Natural killer cell (primary cell): ENCODE results near the gene TMEM39B. TPM values are rescaled to one million over a fixed set of nuclear protein-coding genes. Genes with fewer than 3 reads are reported as not detected.
A peak's percentile ranks its signal among the peaks of the same experiment; 100 is the strongest.
"Not testable (repeated sequence)": the region's sequence is repeated elsewhere in the genome, so short reads cannot be mapped to it uniquely, and the experiment has no call there.

ENCODE experiments used
- ATAC-seq, 3 donors: fragments of 150-1000 bp in 2 of 3; fragments of 200-7000 bp in 1 of 3; cut with Tn5 transposase; 1 replicate in 1 of 3; 2 replicates in 2 of 3; pipeline ENCODE4 v1.10.0; 2021; ENCODE audit warnings: mild to moderate bottlenecking in 2 of 3, moderate library complexity in 2 of 3
- DNase-seq, 2 donors: peaks; one replicate each; pipeline versions ENCODE4 v3.0.0 to v3.0.0-alpha.2; 2013 to 2021; ENCODE audit warnings: mixed read lengths in 1 of 2
- H3K27ac ChIP-seq: one replicate; pipeline ENCODE4 v1.5.1; 2013; ENCODE audit warnings: mild to moderate bottlenecking, low read length
- H3K27me3 ChIP-seq: one replicate; pipeline ENCODE4 v1.6.1; 2013; ENCODE audit warnings: low read length; ENCODE audit not compliant: control insufficient read depth, insufficient read depth
- H3K36me3 ChIP-seq: one replicate; pipeline ENCODE4 v1.6.1; 2013; ENCODE audit warnings: low read length; ENCODE audit not compliant: control insufficient read depth, insufficient read depth
- H3K4me1 ChIP-seq: one replicate; pipeline ENCODE4 v1.6.1; 2013; ENCODE audit warnings: low read length; ENCODE audit not compliant: control insufficient read depth, insufficient read depth
- H3K4me3 ChIP-seq: one replicate; pipeline ENCODE4 v1.5.1; 2013; ENCODE audit warnings: low read length
- H3K9me3 ChIP-seq: one replicate; pipeline ENCODE4 v1.6.1; 2013; ENCODE audit warnings: low read length; ENCODE audit not compliant: control insufficient read depth, insufficient read depth
- H3K27ac Mint-ChIP-seq, 2 donors: one replicate each; pipeline ENCODE4 v1.8.0; 2022; ENCODE audit warnings: mild to moderate bottlenecking in 2 of 2, mixed read lengths in 2 of 2, moderate library complexity in 1 of 2
- H3K27me3 Mint-ChIP-seq, 2 donors: one replicate each; pipeline ENCODE4 v1.8.0; 2022; ENCODE audit warnings: low read depth in 2 of 2, mixed read lengths in 2 of 2
- H3K36me3 Mint-ChIP-seq: one replicate; pipeline ENCODE4 v1.8.0; 2022; ENCODE audit warnings: mixed read lengths
- H3K4me1 Mint-ChIP-seq, 2 donors: one replicate each; pipeline ENCODE4 v1.8.0; 2022; ENCODE audit warnings: mixed read lengths in 2 of 2
- H3K4me3 Mint-ChIP-seq: one replicate; pipeline ENCODE4 v1.8.0; 2022; ENCODE audit warnings: mild to moderate bottlenecking, moderate library complexity, mixed read lengths
- H3K9me3 Mint-ChIP-seq, 2 donors: one replicate each; pipeline ENCODE4 v1.8.0; 2022; ENCODE audit warnings: mixed read lengths in 2 of 2
- CTCF ChIP-seq: fragments of 200-600 bp; IDR thresholded peaks from one replicate; pipeline ENCODE4 v1.8.0; 2022; ENCODE audit warnings: antibody characterized with exemption
- WGBS: methylation state at CpG from one replicate; pipeline ENCODE4 v1.1.7; 2013; ENCODE audit warnings: missing lambda C conversion rate; ENCODE audit not compliant: insufficient coverage; 5-methylcytosine and 5-hydroxymethylcytosine counted together
- intact Hi-C: fragments of 100-400 bp; cut with micrococcal nuclease; formaldehyde crosslinking; loops from one replicate; pipeline ENCODE4 v1.14.2; 2022
- total RNA-seq, 4 donors: library from RNA; stranded (reverse); fragments of 120-200 nt in 1 of 4; gene quantifications; one replicate each; pipeline versions ENCODE4 v1.2.3 to v1.2.4, GENCODE V29; 2013 to 2022

TMEM39B gene
- total RNA-seq, 3 donors from 2014 or later (not counting 1 experiment from before 2014, with no cell fraction given), result 13.3 to 17.1 (median 15.8) TPM

- Histone ChIP-seq H3K36me3 (peaks cover 19% of the 10 kb centered on the region), H3K9me3 (no peaks in the 10 kb centered on the region), H3K27me3 (no peaks in the 10 kb centered on the region), H3K4me3 (no peak overlapping the region), H3K4me1 (peaks cover 16% of the 10 kb centered on the region), H3K27ac (no peak overlapping the region)
- DNase-seq (peak in 1 of 2 donors; percentile 62), ATAC-seq (peak; percentile 52 to 75 (median 59))
- peak; percentile 47 for TF ChIP-seq CTCF
- H3K36me3 Mint-ChIP-seq, result no peaks in the 10 kb centered on the region
- intact Hi-C loops, result loop anchor here (5.0 kb wide), 1 partner anchor 401 kb away; no protein-coding TSS in a partner anchor
- H3K4me1 Mint-ChIP-seq, result peaks cover 0 to 13% of the 10 kb centered on the region in 2 donors
- peak overlapping the region; percentile 29 to 59 for H3K27ac Mint-ChIP-seq
- H3K27me3 Mint-ChIP-seq, result no peaks in the 10 kb centered on the region
- no peak overlapping the region for H3K4me3 Mint-ChIP-seq
- no CpG with 5 or more reads among the region's 1 CpG for WGBS
- H3K9me3 Mint-ChIP-seq, result no peaks in the 10 kb centered on the region
Measured at GRCh38 chr1:32063261-32063681, 9.5 kb upstream of the TMEM39B start.

GRCh38 chr1:32065613-32066488 lies 6.9 kb upstream of the TMEM39B start:
- peaks cover 0 to 13% of the 10 kb centered on the region in 2 donors for H3K4me1 Mint-ChIP-seq

GRCh38 chr1:32066489-32066873 lies 6.3 kb upstream of the TMEM39B start:
- H3K4me1 ChIP-seq, result peaks cover 20% of the 10 kb centered on the region
- peak overlapping the region; percentile 55 for H3K27ac ChIP-seq
- no peaks in the 10 kb centered on the region for H3K9me3 ChIP-seq
- peaks cover 2% of the 10 kb centered on the region for H3K36me3 ChIP-seq
- H3K27me3 ChIP-seq, result no peaks in the 10 kb centered on the region
- WGBS, result 0% methylated on average over 2 of the region's 4 CpGs
- no peak overlapping the region for H3K4me3 ChIP-seq
- intact Hi-C loops, result no loop called here
- H3K4me1 Mint-ChIP-seq, result peaks cover 0 to 13% of the 10 kb centered on the region in 2 donors
- no peaks in the 10 kb centered on the region for H3K36me3 Mint-ChIP-seq
- DNase-seq (peak in 1 of 2 donors; percentile 59), ATAC-seq (peak; percentile 64 to 77 (median 76))
- peak overlapping the region; percentile 40 for H3K4me3 Mint-ChIP-seq
- TF ChIP-seq CTCF, result no peak
- no peaks in the 10 kb centered on the region for H3K9me3 Mint-ChIP-seq
- no peaks in the 10 kb centered on the region for H3K27me3 Mint-ChIP-seq
- H3K27ac Mint-ChIP-seq, result peak overlapping the region; percentile 64 to 76

More at GRCh38 chr1:32065613-32066488, 6.9 kb upstream of the TMEM39B start:
- H3K4me1 ChIP-seq, result peaks cover 20% of the 10 kb centered on the region
- H3K27ac ChIP-seq, result peak overlapping the region; percentile 55
- H3K9me3 Mint-ChIP-seq, H3K9me3 ChIP-seq, H3K36me3 ChIP-seq, intact Hi-C loops, H3K27me3 ChIP-seq, ATAC-seq, H3K27me3 Mint-ChIP-seq, H3K36me3 Mint-ChIP-seq, H3K4me3 ChIP-seq, DNase-seq: not testable (repeated sequence)
- 69% methylated on average over 21 of the region's 21 CpGs for WGBS
- Mint-ChIP-seq H3K4me3 (peak overlapping the region; percentile 40), H3K27ac (peak overlapping the region; percentile 64 to 76)

- H3K27ac ChIP-seq, result no peak overlapping the region
- H3K27me3 Mint-ChIP-seq, result no peaks in the 10 kb centered on the region
- DNase-seq (no peak), ATAC-seq (no peak)
- no peak for TF ChIP-seq CTCF
- no peaks in the 10 kb centered on the region for H3K9me3 ChIP-seq
- peaks cover 19 to 32% of the 10 kb centered on the region in 2 donors for H3K4me1 Mint-ChIP-seq
- peaks cover 37% of the 10 kb centered on the region for H3K4me1 ChIP-seq
- no peak overlapping the region for H3K27ac Mint-ChIP-seq
- H3K27me3 ChIP-seq, result no peaks in the 10 kb centered on the region
- no peaks in the 10 kb centered on the region for H3K9me3 Mint-ChIP-seq
- H3K36me3 ChIP-seq, result no peaks in the 10 kb centered on the region
- intact Hi-C loops, result no loop called here
- 98% methylated on average over 4 of the region's 5 CpGs for WGBS
- H3K4me3 Mint-ChIP-seq, result no peak overlapping the region
- H3K4me3 ChIP-seq, result no peak overlapping the region
- H3K36me3 Mint-ChIP-seq, result no peaks in the 10 kb centered on the region
Measured at GRCh38 chr1:32068957-32069588, 3.7 kb upstream of the TMEM39B start.
